Osteocyte (in vitro differentiated cells): ENCODE measurements around the gene MAP4K4. TPM values are rescaled to one million over a fixed set of nuclear protein-coding genes. Genes with fewer than 3 reads are reported as not detected.

Experiments used
- DNase-seq: peaks from one replicate; pipeline ENCODE4 v3.0.0; 2021; ENCODE audit warnings: mixed read lengths; ENCODE audit not compliant: unreplicated experiment; ENCODE audit errors: extremely low spot score
- H3K27ac Mint-ChIP-seq: one replicate; pipeline ENCODE4 v1.8.0; 2021; ENCODE audit warnings: mild to moderate bottlenecking, mixed read lengths; ENCODE audit not compliant: unreplicated experiment
- H3K27me3 Mint-ChIP-seq: one replicate; pipeline ENCODE4 v1.8.0; 2021; ENCODE audit warnings: mixed read lengths; ENCODE audit not compliant: unreplicated experiment
- H3K36me3 Mint-ChIP-seq: one replicate; pipeline ENCODE4 v1.8.0; 2021; ENCODE audit warnings: mixed read lengths; ENCODE audit not compliant: unreplicated experiment
- H3K4me1 Mint-ChIP-seq: one replicate; pipeline ENCODE4 v1.8.0; 2021; ENCODE audit warnings: mixed read lengths; ENCODE audit not compliant: unreplicated experiment
- H3K4me3 Mint-ChIP-seq: one replicate; pipeline ENCODE4 v1.8.0; 2021; ENCODE audit warnings: mild to moderate bottlenecking, moderate library complexity, mixed read lengths; ENCODE audit not compliant: unreplicated experiment
- H3K9me3 Mint-ChIP-seq: one replicate; pipeline ENCODE4 v1.8.0; 2021; ENCODE audit warnings: mixed read lengths; ENCODE audit not compliant: unreplicated experiment
- total RNA-seq: library from RNA; stranded (reverse); gene quantifications from 2 replicates; pipeline ENCODE4 v1.2.1, GENCODE V29; 2021
- TF ChIP-seq, protein P1 (sequence below): fragments of 200-600 bp; sonication (generic); IDR thresholded peaks from 2 replicates; pipeline ENCODE4 v1.5.0; 2021; ENCODE audit warnings: antibody characterized with exemption, mild to moderate bottlenecking, moderate library complexity

Gene MAP4K4
- total RNA-seq, 1 donor from 2014 or later: 126 TPM

DNA sequence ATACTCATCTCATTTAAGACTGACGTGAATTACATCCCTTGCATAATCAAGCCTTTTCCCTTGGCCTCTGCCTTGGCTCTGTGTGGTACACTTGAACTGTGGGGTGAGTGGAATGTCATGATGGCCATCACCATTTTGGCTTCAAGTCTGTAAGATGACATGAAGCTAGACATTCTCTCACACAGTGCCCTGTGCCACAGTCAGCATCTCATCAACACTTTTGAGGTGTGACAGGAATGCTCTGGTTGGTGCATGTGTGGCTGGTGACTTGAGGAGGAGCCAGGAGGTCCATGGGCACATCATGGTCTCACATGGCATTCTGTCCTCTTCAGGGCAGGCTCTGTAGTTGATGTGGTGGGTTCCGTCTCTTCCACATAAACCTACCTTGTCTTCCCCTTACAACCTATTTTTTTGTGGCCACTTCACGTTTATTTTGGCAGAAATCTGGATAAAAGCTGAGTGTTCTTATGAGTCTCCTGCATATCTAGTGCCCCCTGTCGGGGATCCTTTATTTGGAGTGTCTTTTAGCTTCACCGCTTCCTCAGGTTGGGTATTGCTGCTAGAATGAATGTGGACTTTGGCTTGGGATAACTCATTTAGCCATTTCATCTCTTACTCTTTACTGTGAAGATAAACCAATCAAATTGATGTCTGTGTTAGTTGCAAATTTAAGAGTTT is 28.1 kb downstream of the MAP4K4 start:
- Mint-ChIP-seq H3K4me1 (peaks cover 42% of the 10 kb centered on the region), H3K4me3 (no peak overlapping the region), H3K9me3 (no peaks in the 10 kb centered on the region), H3K27me3 (no peaks in the 10 kb centered on the region), H3K27ac (no peak overlapping the region), H3K36me3 (peaks cover 2% of the 10 kb centered on the region)
- DNase-seq: no peak
- TF ChIP-seq, protein P1, sequence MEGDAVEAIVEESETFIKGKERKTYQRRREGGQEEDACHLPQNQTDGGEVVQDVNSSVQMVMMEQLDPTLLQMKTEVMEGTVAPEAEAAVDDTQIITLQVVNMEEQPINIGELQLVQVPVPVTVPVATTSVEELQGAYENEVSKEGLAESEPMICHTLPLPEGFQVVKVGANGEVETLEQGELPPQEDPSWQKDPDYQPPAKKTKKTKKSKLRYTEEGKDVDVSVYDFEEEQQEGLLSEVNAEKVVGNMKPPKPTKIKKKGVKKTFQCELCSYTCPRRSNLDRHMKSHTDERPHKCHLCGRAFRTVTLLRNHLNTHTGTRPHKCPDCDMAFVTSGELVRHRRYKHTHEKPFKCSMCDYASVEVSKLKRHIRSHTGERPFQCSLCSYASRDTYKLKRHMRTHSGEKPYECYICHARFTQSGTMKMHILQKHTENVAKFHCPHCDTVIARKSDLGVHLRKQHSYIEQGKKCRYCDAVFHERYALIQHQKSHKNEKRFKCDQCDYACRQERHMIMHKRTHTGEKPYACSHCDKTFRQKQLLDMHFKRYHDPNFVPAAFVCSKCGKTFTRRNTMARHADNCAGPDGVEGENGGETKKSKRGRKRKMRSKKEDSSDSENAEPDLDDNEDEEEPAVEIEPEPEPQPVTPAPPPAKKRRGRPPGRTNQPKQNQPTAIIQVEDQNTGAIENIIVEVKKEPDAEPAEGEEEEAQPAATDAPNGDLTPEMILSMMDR: peak; percentile 16

DNA sequence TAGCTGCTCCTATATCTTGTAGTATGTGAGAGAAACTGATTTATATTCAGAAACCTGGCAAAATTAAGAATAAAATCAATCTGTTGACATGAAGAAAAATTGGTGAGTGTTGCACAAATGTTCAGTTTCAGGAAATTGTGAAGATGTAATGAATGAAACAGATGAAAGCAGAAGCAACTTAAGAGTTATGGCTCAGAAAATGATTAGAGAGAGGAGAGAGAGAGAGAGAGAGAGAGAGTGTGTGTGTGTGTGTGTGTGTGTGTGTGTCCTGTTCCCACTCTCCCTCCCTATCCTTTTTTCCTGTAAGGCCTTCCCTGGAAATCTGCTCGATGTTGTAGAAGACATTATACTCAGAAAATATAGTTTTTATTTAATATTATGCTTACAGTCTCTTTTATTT is 31.4 kb downstream of the MAP4K4 start:
- H3K4me1 Mint-ChIP-seq: peaks cover 48% of the 10 kb centered on the region
- no peaks in the 10 kb centered on the region for H3K36me3 Mint-ChIP-seq
- H3K9me3 Mint-ChIP-seq: no peaks in the 10 kb centered on the region
- H3K4me3 Mint-ChIP-seq: no peak overlapping the region
- no peaks in the 10 kb centered on the region for H3K27me3 Mint-ChIP-seq
- peak overlapping the region; percentile 35 for H3K27ac Mint-ChIP-seq
- TF ChIP-seq, protein P1: no peak
- no peak for DNase-seq

DNA sequence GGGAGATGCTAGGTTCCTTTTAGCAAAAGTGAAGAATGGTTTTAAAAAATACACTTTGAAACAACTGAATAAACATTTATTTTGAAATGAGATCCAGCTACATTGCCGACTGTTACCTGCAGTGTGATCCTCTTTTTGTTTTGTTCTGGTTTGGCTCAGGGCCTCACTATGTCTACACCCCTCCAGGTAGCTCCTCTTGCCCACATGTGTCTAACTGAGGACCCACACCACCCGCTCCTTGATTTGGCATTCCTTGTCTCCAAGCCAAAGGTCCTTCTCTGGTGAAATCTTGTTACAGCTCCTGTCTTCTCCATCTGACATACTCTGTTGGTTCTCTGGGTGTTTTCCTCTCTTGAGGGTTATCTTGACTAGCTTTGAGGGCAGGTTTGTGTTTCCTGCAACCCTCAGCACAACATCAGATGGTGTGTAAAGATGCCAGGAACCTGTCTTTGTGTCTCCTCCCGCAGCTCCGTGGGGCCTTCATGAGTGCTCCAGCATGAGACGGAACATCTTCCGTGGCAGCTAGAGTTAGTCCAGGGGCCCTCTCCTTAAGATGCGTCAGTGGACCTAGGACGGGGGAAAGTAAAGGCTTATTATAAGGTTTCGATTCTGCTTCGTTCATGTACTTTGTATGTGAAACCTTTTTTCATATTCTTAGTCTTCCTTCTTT is 32.1 kb downstream of the MAP4K4 start:
- no peaks in the 10 kb centered on the region for H3K36me3 Mint-ChIP-seq
- no peak for DNase-seq
- peaks cover 52% of the 10 kb centered on the region for H3K4me1 Mint-ChIP-seq
- no peak overlapping the region for H3K27ac Mint-ChIP-seq
- no peaks in the 10 kb centered on the region for H3K27me3 Mint-ChIP-seq
- TF ChIP-seq, protein P1: no peak
- H3K9me3 Mint-ChIP-seq: no peaks in the 10 kb centered on the region
- H3K4me3 Mint-ChIP-seq: no peak overlapping the region

DNA sequence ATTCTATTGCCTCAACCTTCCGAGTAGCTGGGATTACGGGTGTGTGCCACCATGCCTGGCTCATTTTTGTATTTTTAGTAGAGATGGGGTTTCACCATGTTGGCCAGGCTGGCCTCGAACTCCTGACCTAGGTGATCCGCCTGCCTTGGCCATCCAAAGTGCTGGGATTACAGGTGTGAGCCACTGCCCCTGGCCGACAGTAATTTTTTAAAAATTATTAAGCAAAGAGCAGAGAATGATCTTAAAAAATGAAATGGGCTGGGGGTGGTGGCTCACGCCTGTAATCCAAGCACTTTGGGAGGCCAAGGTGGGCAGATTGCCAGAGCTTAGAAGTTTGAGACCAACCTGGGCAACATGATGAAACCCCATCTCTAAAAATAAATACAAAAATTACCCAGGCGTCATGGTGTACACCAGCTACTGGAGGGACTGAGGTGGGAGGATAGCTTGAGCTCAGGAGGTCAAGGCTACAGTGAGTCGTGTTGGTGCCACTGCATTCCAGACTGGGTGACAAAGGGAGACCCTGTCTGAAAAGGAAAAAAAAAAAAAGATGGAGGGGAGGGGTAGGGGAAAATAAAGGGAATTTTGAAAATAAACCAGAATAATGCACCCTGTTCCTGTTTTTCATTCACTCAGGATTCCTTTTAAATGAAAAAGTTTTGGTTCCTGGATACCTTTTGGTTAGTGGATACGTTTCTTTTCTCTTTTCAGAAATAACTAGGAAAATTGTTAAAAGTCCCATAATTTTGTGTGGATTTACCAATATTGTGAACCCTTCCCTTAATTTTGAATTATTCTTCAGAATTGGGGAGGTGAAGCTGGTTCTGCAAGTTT is 33.9 kb downstream of the MAP4K4 start:
- DNase-seq: no peak
- peaks cover 60% of the 10 kb centered on the region for H3K4me1 Mint-ChIP-seq
- no peak overlapping the region for H3K4me3 Mint-ChIP-seq
- no peaks in the 10 kb centered on the region for H3K9me3 Mint-ChIP-seq
- H3K36me3 Mint-ChIP-seq: no peaks in the 10 kb centered on the region
- H3K27ac Mint-ChIP-seq: no peak overlapping the region
- no peaks in the 10 kb centered on the region for H3K27me3 Mint-ChIP-seq
- TF ChIP-seq, protein P1: no peak

DNA sequence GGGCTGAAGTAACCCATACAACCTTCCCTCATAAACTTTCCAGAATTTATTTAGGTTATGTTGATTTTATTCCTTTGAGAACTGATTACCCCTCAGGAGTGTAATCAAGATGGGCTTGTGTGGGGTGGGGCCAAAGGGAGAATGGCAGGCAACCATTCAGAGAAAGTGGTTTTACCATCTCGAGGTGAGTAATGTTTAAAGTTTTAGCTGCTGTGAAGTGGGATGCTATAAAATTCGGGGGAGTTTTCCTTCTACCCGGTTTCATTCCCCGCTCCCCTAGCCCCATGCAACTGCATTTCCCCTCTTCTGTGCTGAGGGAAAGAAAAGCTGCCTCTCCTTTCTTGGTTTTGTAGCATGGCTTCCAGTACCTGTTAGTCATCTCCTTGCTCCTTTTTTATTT is 34.7 kb downstream of the MAP4K4 start:
- TF ChIP-seq, protein P1: no peak
- no peaks in the 10 kb centered on the region for H3K27me3 Mint-ChIP-seq
- no peak overlapping the region for H3K4me3 Mint-ChIP-seq
- H3K4me1 Mint-ChIP-seq: peaks cover 67% of the 10 kb centered on the region
- H3K9me3 Mint-ChIP-seq: no peaks in the 10 kb centered on the region
- DNase-seq: no peak
- peak overlapping the region; percentile 3 for H3K27ac Mint-ChIP-seq
- H3K36me3 Mint-ChIP-seq: no peaks in the 10 kb centered on the region
